Measurements from ENCODE around the gene ZNF319.

ZNF319 gene

GRCh38 chr16:57951204-57951960, 49.1 kb downstream of the ZNF319 start:
- DNase-seq: no peak

GRCh38 chr16:57950382-57950781, 50.1 kb downstream of the ZNF319 start:
- no peak for DNase-seq

- no peak for DNase-seq
These were observed 50.8 kb downstream of the ZNF319 start for GRCh38 chr16:57949595-57950238.

- DNase-seq: no peak
These were observed 51.5 kb downstream of the ZNF319 start for GRCh38 chr16:57949013-57949412.

- no peak for DNase-seq
These were observed 52.4 kb downstream of the ZNF319 start for GRCh38 chr16:57948027-57948426.

GRCh38 chr16:57947261-57947660, 53.2 kb downstream of the ZNF319 start:
- no peak for DNase-seq

GRCh38 chr16:57946181-57946801, 54.2 kb downstream of the ZNF319 start:
- DNase-seq: no peak

- no peak for DNase-seq
These were observed 54.7 kb downstream of the ZNF319 start for GRCh38 chr16:57945740-57946138.

GRCh38 chr16:57944970-57945739, 55.3 kb downstream of the ZNF319 start:
- no peak for DNase-seq

Data from bone marrow (tissue), 2 donors.